Cardiac fibroblast (primary cell): ENCODE data around the gene PEX3.
A peak's percentile ranks its signal among the peaks of the same experiment; 100 is the strongest.
"Not testable (repeated sequence)": the region's sequence is repeated elsewhere in the genome, so short reads cannot be mapped to it uniquely, and the experiment has no call there.

Source experiments
- DNase-seq, 2 donors: peaks; one replicate each; pipeline versions ENCODE4 v3.0.0 to v3.0.0-alpha.2; 2010; ENCODE audit warnings: low read depth in 2 of 2
- H3K4me3 ChIP-seq, 2 donors: replicated peaks in 1 of 2; 1 replicate in 1 of 2; 2 replicates in 1 of 2; pipeline ENCODE4 v1.5.1; 2011; ENCODE audit warnings: low read depth in 2 of 2, low read length in 2 of 2, mild to moderate bottlenecking in 2 of 2, moderate library complexity in 1 of 2
- TF ChIP-seq, protein P1 (sequence below): IDR thresholded peaks from one replicate; pipeline ENCODE4 v1.5.1; 2011; ENCODE audit warnings: low read depth, mild to moderate bottlenecking, low read length, inconsistent platforms

Gene PEX3

DNA sequence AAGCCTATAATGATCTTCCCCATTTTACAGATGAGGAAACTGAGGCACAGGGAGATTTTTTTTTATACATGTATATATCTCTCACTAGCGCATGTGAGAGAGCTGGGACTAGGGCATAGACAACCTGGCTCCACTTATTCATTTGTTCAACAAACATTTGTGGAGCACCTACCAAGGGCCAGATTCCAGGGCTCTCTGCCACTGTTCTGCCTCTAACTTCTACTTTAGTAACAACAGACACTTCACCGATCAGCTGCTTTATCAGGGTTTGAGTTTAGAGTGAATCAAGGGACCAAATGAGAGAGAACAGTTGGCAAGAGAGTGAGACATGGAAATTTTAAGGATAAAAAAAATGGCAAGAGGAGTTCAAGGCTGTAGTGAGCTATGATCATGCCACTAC is 7.5 kb upstream of the PEX3 start:
- DNase-seq: no peak
- H3K4me3 ChIP-seq: no peak overlapping the region
- TF ChIP-seq, protein P1, sequence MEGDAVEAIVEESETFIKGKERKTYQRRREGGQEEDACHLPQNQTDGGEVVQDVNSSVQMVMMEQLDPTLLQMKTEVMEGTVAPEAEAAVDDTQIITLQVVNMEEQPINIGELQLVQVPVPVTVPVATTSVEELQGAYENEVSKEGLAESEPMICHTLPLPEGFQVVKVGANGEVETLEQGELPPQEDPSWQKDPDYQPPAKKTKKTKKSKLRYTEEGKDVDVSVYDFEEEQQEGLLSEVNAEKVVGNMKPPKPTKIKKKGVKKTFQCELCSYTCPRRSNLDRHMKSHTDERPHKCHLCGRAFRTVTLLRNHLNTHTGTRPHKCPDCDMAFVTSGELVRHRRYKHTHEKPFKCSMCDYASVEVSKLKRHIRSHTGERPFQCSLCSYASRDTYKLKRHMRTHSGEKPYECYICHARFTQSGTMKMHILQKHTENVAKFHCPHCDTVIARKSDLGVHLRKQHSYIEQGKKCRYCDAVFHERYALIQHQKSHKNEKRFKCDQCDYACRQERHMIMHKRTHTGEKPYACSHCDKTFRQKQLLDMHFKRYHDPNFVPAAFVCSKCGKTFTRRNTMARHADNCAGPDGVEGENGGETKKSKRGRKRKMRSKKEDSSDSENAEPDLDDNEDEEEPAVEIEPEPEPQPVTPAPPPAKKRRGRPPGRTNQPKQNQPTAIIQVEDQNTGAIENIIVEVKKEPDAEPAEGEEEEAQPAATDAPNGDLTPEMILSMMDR: no peak

DNA sequence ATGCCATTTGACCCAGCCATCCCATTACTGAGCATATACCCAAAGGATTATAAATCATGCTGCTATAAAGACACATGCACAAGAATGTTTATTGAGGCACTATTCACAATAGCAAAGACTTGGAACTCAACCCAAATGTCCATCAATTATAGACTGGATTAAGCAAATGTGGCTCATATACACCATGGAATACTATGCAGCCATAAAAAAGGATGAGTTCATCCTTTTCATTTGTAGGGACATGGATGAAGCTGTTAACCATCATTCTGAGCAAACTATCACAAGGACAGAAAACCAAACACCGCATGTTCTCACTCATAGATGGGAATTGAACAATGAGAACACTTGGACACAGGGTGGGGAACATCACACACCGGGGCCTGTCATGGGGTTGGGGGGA is 2.7 kb upstream of the PEX3 start:
- not testable (repeated sequence) for H3K4me3 ChIP-seq, DNase-seq

DNA sequence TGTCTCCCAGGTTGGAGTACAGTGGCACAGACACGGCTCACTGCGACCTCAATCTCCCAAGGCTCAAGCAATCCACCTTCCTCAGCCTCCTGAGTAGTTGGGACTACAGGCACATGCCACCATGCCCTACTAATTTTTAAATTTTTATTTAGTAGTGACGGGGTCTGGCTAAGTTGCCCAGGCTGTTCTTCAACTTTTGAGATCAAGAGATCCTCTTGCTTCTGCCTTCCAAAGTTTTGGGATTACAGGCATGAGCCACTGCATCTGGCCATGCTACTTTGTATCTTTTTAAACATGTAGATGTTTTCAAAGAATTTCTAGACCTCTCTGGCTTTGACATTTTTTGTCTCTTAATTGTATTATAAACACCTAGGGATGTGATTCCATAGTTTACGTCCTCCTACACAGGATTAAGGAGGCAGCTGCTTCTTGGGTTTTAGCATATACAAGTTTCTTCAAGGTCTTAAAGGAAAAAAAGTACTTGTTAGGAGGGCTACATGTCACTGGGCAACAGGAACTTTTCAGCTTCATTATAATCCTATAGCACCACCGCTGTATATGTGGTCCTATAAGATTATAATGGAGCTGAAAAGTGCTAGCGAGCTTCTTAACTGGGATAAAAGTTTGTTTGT is 1.4 kb upstream of the PEX3 start:
- peak overlapping the region; percentile 91 for H3K4me3 ChIP-seq
- TF ChIP-seq, protein P1: no peak
- peak in 1 of 2 donors; percentile 3 for DNase-seq

DNA sequence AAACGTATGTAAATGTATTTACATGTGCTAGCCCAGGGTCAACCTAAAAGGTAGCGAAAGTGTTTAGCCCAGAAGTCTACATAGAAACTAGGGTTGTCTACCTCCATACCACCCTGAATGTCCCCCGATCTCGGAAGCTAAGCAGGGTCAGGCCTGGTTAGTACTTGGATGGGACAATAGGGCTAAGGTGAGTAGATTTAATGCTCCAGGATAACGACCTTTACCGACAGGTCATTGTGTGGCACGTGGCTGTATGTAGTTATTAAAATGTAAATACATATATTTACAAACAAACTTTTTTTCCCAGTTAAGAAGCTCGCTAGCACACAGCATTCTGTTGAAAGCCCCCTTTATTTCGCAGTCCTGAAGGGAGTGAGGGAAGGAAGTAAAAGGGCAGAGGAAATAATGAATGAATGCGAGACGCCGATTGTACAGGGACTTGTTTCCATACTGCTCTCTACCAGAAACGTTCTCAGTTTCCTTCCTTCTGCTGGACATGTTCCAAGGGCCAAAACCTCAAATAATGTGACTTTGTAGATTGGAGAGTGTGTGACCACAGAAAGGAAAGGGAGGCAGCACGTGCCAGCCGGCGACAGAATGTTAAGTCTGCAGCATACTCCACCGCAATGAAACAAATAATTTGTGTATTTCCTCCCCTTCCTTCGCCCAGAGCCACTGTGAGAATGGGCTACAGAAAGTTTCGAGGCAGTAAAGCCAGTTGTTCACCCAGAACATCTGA is 722 bp upstream of the PEX3 start:
- H3K4me3 ChIP-seq: peak overlapping the region; percentile 91
- TF ChIP-seq, protein P1: no peak
- peak; percentile 53 for DNase-seq

DNA sequence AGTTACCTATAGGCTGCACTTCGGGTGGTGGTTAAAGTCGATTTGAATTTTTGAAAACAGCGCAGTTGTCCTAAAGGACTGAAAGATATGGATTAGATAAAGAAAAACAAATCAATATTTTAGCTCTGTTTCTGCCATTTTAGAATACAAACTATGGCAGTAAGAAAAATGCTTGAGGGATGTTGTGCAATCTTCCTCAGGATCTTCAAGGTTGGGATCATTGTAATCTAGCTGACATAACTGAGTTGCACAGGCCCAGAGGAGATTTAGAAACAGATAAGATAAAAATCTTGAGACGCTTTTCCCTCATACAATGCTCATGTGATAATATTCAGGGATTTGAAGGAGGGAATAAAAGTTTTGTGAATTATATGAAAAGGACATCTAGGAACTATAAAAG is 926 bp downstream of the PEX3 start:
- TF ChIP-seq, protein P1: no peak
- H3K4me3 ChIP-seq: peak overlapping the region; percentile 91
- DNase-seq: peak in 1 of 2 donors; percentile 23

DNA sequence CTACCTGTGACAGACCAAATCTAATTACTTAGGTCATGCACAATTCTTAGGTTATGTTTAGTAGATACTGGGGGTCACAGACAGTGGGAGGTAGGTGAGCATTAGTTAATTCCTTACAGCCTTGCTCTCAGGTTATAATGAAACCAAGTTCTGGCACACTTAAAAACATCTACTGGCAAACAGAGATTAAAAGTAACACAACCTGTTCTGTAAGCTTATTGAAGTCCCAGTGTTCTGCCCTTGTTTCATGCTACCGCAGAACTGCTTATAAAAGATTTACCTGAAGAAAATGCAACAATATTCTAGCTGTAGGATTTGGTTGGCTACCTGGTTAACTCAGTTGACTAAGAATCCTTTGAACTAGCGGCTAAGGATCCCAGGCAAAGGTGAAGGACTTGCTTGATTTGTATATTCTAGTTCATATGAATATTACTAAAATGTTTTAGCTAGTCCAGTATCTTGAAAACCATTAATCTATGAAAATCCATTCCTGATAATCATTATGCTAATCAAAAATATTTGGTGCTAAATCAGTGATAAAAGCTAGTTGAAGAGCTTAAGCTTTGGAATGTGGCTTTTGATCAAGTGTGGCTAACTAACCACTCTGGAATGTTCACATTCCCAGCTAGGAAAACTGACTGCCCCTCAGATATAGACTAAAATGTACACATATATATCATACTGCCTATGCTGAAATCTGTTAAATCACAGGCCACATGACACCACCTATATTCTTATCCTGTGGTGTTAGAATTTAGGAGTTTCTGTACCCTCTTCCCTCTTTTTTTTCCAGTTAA is 7.2 kb downstream of the PEX3 start:
- no peak overlapping the region for H3K4me3 ChIP-seq
- DNase-seq: peak; percentile 8 to 27
- TF ChIP-seq, protein P1: no peak

DNA sequence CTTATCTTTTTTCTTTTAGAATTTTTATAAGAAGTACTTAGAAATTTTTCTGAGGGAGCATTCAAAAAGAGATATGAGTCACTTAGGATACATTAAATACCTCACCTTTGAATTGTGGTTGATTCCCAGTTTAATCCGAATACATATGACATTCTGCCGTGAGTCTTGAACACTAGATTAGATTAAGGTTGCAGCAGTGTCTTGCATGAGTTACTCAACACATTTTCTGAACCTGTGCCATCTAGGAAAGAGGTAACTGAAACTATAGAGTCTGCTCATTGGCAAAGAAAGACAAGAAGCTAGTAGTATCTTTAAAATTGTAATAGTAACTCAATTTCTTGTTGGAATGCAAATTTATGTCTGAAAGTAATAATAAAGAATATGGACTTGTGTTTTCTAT is 14.9 kb downstream of the PEX3 start:
- no peak overlapping the region for H3K4me3 ChIP-seq
- TF ChIP-seq, protein P1: no peak
- DNase-seq: peak in 1 of 2 donors; percentile 56
